ENCODE measurements around the gene RIMS1. TPM values are rescaled to one million over a fixed set of nuclear protein-coding genes. Genes with fewer than 3 reads are reported as not detected.

Gene RIMS1
- total RNA-seq, 3 donors from 2014 or later: 0.53 to 2.2 TPM; not detected in 1

DNA sequence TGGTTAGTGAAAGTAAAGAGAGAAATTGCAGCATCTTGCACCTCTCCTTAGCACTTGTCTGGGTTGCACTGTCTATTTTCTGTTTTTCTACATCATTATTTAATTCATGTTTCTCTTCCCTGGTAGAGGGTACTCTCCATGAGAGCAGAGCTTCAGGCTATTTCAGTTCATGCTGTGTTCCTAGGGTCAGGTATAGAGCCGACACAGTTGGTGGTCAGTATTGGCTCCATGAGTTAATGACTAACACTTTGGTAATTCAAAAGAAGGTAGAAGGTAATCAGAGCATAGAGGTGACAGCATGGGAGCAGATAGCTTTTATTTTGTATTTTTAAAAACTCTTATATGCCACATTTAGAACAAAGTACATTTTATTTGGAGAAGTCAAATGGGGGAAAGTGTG, 42.7 kb downstream of the RIMS1 start:
- no peak overlapping the region for H3K4me3 ChIP-seq
- ATAC-seq (no peak), DNase-seq (no peak)
- intact Hi-C loops (cut with DNase I, micrococcal nuclease): no loop called here
- H3K4me1 ChIP-seq (ENCODE audit: low read depth): no peaks in the 10 kb centered on the region
- no peaks in the 10 kb centered on the region for H3K36me3 ChIP-seq (ENCODE audit: low read depth)
- no peaks in the 10 kb centered on the region for H3K9me3 ChIP-seq
- TF ChIP-seq, protein P1, sequence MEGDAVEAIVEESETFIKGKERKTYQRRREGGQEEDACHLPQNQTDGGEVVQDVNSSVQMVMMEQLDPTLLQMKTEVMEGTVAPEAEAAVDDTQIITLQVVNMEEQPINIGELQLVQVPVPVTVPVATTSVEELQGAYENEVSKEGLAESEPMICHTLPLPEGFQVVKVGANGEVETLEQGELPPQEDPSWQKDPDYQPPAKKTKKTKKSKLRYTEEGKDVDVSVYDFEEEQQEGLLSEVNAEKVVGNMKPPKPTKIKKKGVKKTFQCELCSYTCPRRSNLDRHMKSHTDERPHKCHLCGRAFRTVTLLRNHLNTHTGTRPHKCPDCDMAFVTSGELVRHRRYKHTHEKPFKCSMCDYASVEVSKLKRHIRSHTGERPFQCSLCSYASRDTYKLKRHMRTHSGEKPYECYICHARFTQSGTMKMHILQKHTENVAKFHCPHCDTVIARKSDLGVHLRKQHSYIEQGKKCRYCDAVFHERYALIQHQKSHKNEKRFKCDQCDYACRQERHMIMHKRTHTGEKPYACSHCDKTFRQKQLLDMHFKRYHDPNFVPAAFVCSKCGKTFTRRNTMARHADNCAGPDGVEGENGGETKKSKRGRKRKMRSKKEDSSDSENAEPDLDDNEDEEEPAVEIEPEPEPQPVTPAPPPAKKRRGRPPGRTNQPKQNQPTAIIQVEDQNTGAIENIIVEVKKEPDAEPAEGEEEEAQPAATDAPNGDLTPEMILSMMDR (IDR thresholded peaks at IDR 0.05): no peak

DNA sequence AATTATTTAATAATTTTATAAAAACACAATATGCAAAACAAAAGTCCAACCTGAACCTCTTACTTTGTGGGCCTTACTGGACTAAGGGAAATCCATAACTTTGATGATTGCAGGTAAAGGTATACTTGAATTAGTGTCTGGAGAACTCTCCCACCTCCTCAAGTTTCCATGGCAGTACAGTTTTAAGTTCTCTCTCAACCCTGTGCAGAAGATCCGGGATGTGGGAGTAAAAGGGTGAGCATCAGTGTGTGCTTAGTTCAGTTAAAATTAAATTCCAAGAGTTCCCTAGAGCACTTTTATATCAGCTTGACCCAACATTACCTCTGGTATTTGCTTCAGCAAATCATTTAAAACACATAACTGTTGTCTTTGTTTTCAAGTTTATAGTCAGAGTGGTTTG, 47.5 kb downstream of the RIMS1 start:
- TF ChIP-seq, protein P1 (IDR thresholded peaks at IDR 0.05): no peak
- ATAC-seq: no peak
- no peaks in the 10 kb centered on the region for H3K36me3 ChIP-seq (ENCODE audit: low read depth)
- no peak overlapping the region for H3K4me3 ChIP-seq
- no peaks in the 10 kb centered on the region for H3K9me3 ChIP-seq
- H3K4me1 ChIP-seq (ENCODE audit: low read depth): no peaks in the 10 kb centered on the region
- intact Hi-C loops (cut with DNase I, micrococcal nuclease): no loop called here
- no peak for DNase-seq

DNA sequence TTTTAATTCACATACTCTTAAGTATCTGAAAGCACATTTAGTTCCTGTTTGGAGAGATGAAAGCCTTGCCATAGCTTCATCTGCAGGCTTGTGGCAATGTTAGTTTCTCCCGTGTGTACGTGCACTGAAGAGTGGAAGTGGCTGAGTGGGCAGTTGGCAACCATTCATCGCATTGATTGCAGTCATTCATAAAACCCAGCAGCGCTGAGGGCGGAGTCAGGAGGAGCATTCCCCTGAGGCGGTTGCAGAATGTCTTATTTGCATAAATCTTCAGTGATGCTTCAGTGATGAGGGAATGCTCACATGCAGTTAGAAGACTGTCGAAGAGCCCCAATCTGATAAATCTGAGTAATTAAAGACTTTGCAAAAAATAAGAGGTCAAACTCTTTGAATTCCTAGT, 79.1 kb downstream of the RIMS1 start:
- Histone ChIP-seq H3K4me1 (ENCODE audit: low read depth) (no peaks in the 10 kb centered on the region), H3K36me3 (ENCODE audit: low read depth) (no peaks in the 10 kb centered on the region), H3K4me3 (no peak overlapping the region), H3K9me3 (no peaks in the 10 kb centered on the region)
- TF ChIP-seq, protein P1 (IDR thresholded peaks at IDR 0.05): no peak
- no peak for ATAC-seq
- intact Hi-C loops (cut with DNase I, micrococcal nuclease): no loop called here
- no peak for DNase-seq

GRCh38 chr6:71967436-71967835, 81.1 kb downstream of the RIMS1 start:
- Histone ChIP-seq H3K4me1 (ENCODE audit: low read depth) (no peaks in the 10 kb centered on the region), H3K9me3 (no peaks in the 10 kb centered on the region), H3K4me3 (no peak overlapping the region), H3K36me3 (ENCODE audit: low read depth) (no peaks in the 10 kb centered on the region)
- intact Hi-C loops (cut with DNase I, micrococcal nuclease): no loop called here
- ATAC-seq: no peak
- no peak for DNase-seq
- TF ChIP-seq, protein P1 (IDR thresholded peaks at IDR 0.05): no peak

- no peaks in the 10 kb centered on the region for H3K4me1 ChIP-seq (ENCODE audit: low read depth)
- no peak for DNase-seq
Observed at GRCh38 chr6:71977884-71978283, 91.5 kb downstream of the RIMS1 start.

More at GRCh38 chr6:71977884-71978283, 91.5 kb downstream of the RIMS1 start:
- H3K4me3 ChIP-seq: no peak overlapping the region
- H3K9me3 ChIP-seq: no peaks in the 10 kb centered on the region
- TF ChIP-seq, protein P1 (IDR thresholded peaks at IDR 0.05): no peak
- no peak for ATAC-seq
- no peaks in the 10 kb centered on the region for H3K36me3 ChIP-seq (ENCODE audit: low read depth)
- intact Hi-C loops (cut with DNase I, micrococcal nuclease): no loop called here
